ENCODE data around the gene OXTR. TPM values are rescaled to one million over a fixed set of nuclear protein-coding genes. Genes with fewer than 3 reads are reported as not detected.

OXTR gene
- total RNA-seq, 1 donor from 2014 or later = 13.5 TPM

DNA sequence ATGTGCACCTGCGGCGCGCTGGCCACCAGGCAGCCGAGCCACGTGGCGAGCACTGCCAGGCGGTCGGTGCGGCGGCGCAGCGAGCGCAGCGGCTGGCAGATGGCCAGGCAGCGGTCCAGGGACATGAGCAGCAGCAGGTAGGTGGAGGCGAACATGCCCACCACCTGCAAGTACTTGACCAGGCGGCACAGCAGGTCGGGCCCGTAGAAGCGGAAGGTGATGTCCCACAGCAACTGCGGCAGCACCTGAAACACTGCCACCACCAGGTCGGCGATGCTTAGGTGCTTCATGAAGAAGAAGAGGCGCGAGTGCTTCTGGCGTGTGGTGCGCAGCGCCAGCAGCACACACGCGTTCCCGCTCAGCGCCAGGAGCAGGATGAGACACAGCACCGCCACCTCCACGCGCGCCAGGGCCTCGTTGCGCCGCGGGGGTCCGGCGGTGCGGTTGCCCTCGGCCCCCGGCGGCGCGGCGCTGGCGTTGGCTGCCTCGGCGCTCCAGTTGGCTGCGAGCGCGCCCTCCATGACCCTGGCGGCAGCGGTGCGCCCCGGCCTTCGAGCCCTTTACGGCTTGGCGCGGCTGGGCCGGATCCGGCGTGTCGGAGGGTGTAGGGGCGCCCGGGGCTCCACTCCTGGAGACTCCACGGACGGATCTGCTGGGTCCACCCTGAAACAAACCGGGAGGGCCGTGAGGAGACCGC, 1.6 kb downstream of the OXTR start:
- Mint-ChIP-seq H3K4me3 (peak overlapping the region; percentile 73), H3K36me3 (no peaks in the 10 kb centered on the region), H3K4me1 (peaks cover 15% of the 10 kb centered on the region), H3K27ac (no peak overlapping the region), H3K9me3 (no peaks in the 10 kb centered on the region), H3K27me3 (ENCODE audit: low read depth) (peaks cover 36% of the 10 kb centered on the region)
- no peak for DNase-seq (ENCODE audit: low spot score in 2 of 2, unreplicated experiment in 2 of 2)
- TF ChIP-seq, protein P1, sequence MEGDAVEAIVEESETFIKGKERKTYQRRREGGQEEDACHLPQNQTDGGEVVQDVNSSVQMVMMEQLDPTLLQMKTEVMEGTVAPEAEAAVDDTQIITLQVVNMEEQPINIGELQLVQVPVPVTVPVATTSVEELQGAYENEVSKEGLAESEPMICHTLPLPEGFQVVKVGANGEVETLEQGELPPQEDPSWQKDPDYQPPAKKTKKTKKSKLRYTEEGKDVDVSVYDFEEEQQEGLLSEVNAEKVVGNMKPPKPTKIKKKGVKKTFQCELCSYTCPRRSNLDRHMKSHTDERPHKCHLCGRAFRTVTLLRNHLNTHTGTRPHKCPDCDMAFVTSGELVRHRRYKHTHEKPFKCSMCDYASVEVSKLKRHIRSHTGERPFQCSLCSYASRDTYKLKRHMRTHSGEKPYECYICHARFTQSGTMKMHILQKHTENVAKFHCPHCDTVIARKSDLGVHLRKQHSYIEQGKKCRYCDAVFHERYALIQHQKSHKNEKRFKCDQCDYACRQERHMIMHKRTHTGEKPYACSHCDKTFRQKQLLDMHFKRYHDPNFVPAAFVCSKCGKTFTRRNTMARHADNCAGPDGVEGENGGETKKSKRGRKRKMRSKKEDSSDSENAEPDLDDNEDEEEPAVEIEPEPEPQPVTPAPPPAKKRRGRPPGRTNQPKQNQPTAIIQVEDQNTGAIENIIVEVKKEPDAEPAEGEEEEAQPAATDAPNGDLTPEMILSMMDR (IDR thresholded peaks at IDR 0.05; ENCODE audit: unreplicated experiment) = no peak

DNA sequence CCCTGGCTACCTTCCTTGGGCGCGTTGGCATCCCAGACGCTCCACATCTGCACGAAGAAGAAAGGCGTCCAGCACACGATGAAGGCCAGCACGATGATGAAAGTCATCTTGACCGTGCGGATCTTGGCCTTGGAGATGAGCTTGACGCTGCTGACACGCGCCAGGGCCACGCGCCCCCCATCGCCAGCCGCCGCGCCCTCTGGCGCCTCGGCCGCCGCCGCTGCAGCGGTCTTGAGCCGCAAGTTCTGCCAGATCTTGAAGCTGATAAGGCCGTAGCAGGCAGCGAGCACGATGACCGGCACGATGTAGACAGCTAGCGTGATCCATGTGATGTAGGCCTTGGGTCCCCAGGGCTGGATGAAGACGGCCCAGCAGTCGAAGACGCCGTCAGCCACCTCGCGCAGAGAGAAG, 2.2 kb downstream of the OXTR start:
- Mint-ChIP-seq H3K9me3 (no peaks in the 10 kb centered on the region), H3K36me3 (no peaks in the 10 kb centered on the region), H3K27me3 (ENCODE audit: low read depth) (peaks cover 36% of the 10 kb centered on the region), H3K4me3 (peak overlapping the region; percentile 26), H3K4me1 (peaks cover 15% of the 10 kb centered on the region), H3K27ac (no peak overlapping the region)
- DNase-seq (ENCODE audit: low spot score in 2 of 2, unreplicated experiment in 2 of 2) = no peak
- TF ChIP-seq, protein P1 (IDR thresholded peaks at IDR 0.05; ENCODE audit: unreplicated experiment) = no peak

DNA sequence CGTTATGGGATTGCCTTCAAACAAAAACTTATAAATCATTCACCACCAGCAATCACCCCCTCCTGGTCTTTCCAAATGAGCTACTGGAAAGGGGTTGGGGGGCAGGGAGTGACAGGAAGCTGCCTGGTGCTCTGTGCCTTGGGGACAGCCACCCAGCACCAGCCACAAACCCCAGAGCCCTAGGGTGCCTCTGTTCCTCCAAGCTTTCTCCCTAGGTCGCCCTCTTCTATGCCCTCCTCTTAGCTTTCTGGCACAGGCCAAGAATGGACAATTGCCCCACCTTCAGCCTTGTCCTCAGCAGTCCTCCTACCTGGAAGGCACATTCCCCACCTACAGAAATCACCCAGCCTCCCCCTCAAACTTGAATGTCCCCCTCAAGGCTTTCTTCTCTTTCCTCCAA, 3.3 kb downstream of the OXTR start:
- Mint-ChIP-seq H3K27me3 (ENCODE audit: low read depth) (peaks cover 36% of the 10 kb centered on the region), H3K9me3 (no peaks in the 10 kb centered on the region), H3K36me3 (no peaks in the 10 kb centered on the region), H3K4me1 (peaks cover 15% of the 10 kb centered on the region), H3K27ac (no peak overlapping the region), H3K4me3 (no peak overlapping the region)
- DNase-seq (ENCODE audit: low spot score in 2 of 2, unreplicated experiment in 2 of 2) = no peak
- TF ChIP-seq, protein P1 (IDR thresholded peaks at IDR 0.05; ENCODE audit: unreplicated experiment) = no peak

DNA sequence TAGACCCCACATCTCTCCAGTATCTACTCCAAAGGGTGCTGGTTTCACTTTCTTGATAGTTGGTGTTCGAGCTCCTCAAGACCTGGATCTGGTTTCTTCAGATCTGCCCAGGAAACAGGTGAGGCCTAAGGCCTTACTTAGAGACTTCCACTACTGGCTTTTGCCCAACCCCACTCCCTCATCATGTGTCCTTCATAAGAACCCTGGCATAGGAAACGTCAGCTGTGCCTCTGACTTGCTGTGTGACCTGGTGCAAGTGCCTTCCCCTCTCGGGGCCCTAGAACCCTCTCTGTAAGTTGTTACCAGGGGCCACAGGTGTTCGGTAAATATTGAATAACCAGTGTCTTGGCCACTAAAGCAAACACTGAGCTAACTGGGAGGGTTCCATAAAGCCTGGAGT, 3.9 kb downstream of the OXTR start:
- H3K4me3 Mint-ChIP-seq = no peak overlapping the region
- H3K9me3 Mint-ChIP-seq = no peaks in the 10 kb centered on the region
- H3K27ac Mint-ChIP-seq = no peak overlapping the region
- no peaks in the 10 kb centered on the region for H3K36me3 Mint-ChIP-seq
- TF ChIP-seq, protein P1 (IDR thresholded peaks at IDR 0.05; ENCODE audit: unreplicated experiment) = no peak
- peaks cover 35% of the 10 kb centered on the region for H3K27me3 Mint-ChIP-seq (ENCODE audit: low read depth)
- peaks cover 15% of the 10 kb centered on the region for H3K4me1 Mint-ChIP-seq
- DNase-seq (ENCODE audit: low spot score in 2 of 2, unreplicated experiment in 2 of 2) = no peak

DNA sequence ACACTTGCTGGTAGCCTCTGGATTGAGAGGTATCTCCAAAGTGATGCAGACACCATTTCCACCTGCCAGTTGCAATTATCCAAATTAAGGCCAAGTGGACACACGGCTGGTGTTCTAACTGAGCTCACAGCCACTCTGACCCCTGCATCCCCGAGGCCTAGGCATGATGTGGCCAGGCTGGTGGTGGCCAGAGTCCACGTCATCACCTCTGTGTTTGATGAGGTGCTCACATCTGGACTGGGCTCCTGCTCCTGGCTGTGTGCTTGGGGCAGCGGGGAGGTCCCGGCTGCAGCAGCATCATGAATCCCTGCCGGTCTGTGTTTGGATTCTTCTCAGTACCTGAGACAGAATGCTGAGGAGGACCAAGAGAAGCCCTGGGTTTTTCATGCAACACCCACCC, 4.9 kb downstream of the OXTR start:
- H3K4me3 Mint-ChIP-seq = no peak overlapping the region
- H3K9me3 Mint-ChIP-seq = no peaks in the 10 kb centered on the region
- TF ChIP-seq, protein P1 (IDR thresholded peaks at IDR 0.05; ENCODE audit: unreplicated experiment) = no peak
- peaks cover 32% of the 10 kb centered on the region for H3K27me3 Mint-ChIP-seq (ENCODE audit: low read depth)
- peaks cover 13% of the 10 kb centered on the region for H3K4me1 Mint-ChIP-seq
- no peaks in the 10 kb centered on the region for H3K36me3 Mint-ChIP-seq
- peak in 1 of 2 experiments; percentile 27 for DNase-seq (ENCODE audit: low spot score in 2 of 2, unreplicated experiment in 2 of 2)
- no peak overlapping the region for H3K27ac Mint-ChIP-seq
